Thyroid gland (tissue), 4 donors: ENCODE measurements around the gene RAB32.

ENCODE experiments used
- POLR2A ChIP-seq, 2 donors: fragments of 450-650 bp; IDR thresholded peaks; one replicate each; pipeline ENCODE4 v1.6.1; 2017; ENCODE audit warnings: antibody characterized with exemption in 2 of 2, mild to moderate bottlenecking in 2 of 2, moderate library complexity in 1 of 2
- TF ChIP-seq, protein P1 (sequence below), 6 experiments: fragments of 200-600 bp in 3 of 6; fragments of 450-650 bp in 3 of 6; sonication (generic) in 3 of 6; IDR thresholded peaks; one replicate each; pipeline ENCODE4 v1.5.1; 2016 to 2019; ENCODE audit warnings: antibody characterized with exemption in 6 of 6, mild to moderate bottlenecking in 2 of 6, inconsistent platforms in 1 of 6, moderate library complexity in 1 of 6

DNA sequence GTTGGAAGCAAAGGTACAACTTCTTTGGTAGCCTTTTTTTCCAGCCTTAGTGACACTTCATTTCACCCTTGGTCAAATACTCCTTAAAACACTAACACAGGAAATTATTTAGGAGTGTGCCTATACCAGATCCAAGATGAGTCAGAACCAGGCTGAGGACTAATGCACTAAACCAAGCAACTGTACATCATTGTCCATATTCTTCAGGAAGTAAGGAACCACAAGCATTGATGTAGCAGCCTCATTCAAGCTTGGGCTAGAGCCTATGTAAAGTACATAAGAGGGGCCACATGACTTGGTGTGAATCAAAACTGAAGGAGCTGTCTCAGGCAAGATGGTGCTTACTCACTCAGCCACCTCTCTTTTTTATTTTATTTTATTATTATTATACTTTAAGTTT is 34.4 kb downstream of the RAB32 start:
- TF ChIP-seq, protein P1, sequence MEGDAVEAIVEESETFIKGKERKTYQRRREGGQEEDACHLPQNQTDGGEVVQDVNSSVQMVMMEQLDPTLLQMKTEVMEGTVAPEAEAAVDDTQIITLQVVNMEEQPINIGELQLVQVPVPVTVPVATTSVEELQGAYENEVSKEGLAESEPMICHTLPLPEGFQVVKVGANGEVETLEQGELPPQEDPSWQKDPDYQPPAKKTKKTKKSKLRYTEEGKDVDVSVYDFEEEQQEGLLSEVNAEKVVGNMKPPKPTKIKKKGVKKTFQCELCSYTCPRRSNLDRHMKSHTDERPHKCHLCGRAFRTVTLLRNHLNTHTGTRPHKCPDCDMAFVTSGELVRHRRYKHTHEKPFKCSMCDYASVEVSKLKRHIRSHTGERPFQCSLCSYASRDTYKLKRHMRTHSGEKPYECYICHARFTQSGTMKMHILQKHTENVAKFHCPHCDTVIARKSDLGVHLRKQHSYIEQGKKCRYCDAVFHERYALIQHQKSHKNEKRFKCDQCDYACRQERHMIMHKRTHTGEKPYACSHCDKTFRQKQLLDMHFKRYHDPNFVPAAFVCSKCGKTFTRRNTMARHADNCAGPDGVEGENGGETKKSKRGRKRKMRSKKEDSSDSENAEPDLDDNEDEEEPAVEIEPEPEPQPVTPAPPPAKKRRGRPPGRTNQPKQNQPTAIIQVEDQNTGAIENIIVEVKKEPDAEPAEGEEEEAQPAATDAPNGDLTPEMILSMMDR (IDR thresholded peaks at IDR 0.05): no peak
- no peak for TF ChIP-seq POLR2A (IDR thresholded peaks at IDR 0.05)
